ENCODE measurements around the gene RALGAPA1. TPM values are rescaled to one million over a fixed set of nuclear protein-coding genes. Genes with fewer than 3 reads are reported as not detected.
"Not testable (repeated sequence)": the region's sequence is repeated elsewhere in the genome, so short reads cannot be mapped to it uniquely, and the experiment has no call there.

RALGAPA1 gene
- total and polyA plus RNA-seq, 2 experiments from 2014 or later, result 7.5 to 22.2 TPM

DNA sequence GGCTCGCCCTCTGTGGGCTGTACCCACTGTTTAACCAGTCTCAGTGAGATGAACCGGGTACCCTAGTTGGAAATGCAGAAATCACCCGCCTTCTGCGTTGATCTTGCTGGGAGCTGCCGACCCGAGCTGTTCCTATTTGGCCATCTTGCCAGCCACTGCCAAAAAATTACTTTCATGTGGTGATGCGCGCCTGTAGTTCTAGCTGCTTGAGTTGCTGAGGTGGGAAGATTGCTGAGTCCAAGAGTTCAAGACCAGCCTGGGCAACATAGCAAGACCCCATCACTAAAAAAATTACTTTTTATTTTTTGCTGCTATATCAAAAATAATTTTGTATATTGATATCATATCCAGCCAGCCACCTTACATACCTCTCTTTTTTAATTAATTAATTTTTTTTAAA lies 35.4 kb upstream of the RALGAPA1 start:
- Histone ChIP-seq H3K36me3 (ENCODE audit: low read depth) (peaks cover 12% of the 10 kb centered on the region; the same call in 1 of the 2 replicates), H3K4me3 (no peak overlapping the region), H3K9me2 (ENCODE audit: insufficient read depth) (no peaks in the 10 kb centered on the region), H3K4me1 (ENCODE audit: insufficient read depth) (no peaks in the 10 kb centered on the region), H3F3A (ENCODE audit: insufficient read depth) (no peaks in the 10 kb centered on the region), H4K20me1 (ENCODE audit: insufficient read depth) (no peaks in the 10 kb centered on the region), H3K79me2 (ENCODE audit: insufficient read depth) (no peaks in the 10 kb centered on the region), H3K9me3 (ENCODE audit: low read depth) (no peaks in the 10 kb centered on the region), H3K27me3 (replicated peaks; ENCODE audit: insufficient read depth) (no peaks in the 10 kb centered on the region), H3K4me2 (ENCODE audit: unreplicated experiment) (no peak overlapping the region), H3K27ac (no peak overlapping the region), H3K9ac (no peak overlapping the region), H2AFZ (no peak overlapping the region)
- WGBS, 2 experiments (ENCODE audit: low coverage in 1 of 2, low lambda C conversion rate in 2 of 2, missing lambda C conversion rate in 2 of 2), result 95 to 97% methylated on average over 8 of the region's 8 CpGs
- in situ Hi-C loops (cut with MboI), result no loop called here
- no peak for DNase-seq
- no peak for TF ChIP-seq EZH2 (IDR thresholded peaks at IDR 0.05; ENCODE audit: insufficient read depth, poor library complexity, severe bottlenecking)
- TF ChIP-seq EZH2phosphoT487 (IDR thresholded peaks at IDR 0.05; ENCODE audit: insufficient read depth, low read depth), result no peak

DNA sequence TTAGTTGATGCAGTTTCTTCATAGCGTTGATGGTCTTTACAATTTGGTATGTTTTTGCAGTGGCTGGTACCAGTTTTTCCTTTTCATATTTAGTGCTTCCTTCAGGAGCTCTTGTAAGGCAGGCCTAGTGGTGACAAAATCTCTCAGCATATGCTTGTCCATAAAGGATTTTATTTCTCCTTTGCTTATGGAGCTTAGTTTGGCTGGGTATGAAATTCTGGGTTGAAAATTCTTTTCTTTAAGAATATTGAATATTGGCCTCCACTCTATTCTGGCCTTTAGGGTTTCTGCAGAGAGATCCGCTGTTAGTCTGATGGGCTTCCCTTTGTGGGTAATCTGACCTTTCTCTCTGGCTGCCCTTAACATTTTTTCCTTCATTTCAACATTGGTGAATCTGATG lies 33.1 kb upstream of the RALGAPA1 start:
- H3F3A ChIP-seq (ENCODE audit: insufficient read depth); H2AFZ ChIP-seq; H3K4me1 ChIP-seq (ENCODE audit: insufficient read depth); H3K9me2 ChIP-seq (ENCODE audit: insufficient read depth); H3K27me3 ChIP-seq (replicated peaks; ENCODE audit: insufficient read depth); in situ Hi-C loops (cut with MboI); H3K9ac ChIP-seq; H3K4me2 ChIP-seq (ENCODE audit: unreplicated experiment); H3K9me3 ChIP-seq (ENCODE audit: low read depth); H4K20me1 ChIP-seq (ENCODE audit: insufficient read depth); H3K79me2 ChIP-seq (ENCODE audit: insufficient read depth); H3K27ac ChIP-seq; DNase-seq; H3K4me3 ChIP-seq: not testable (repeated sequence)
- peaks cover 14% of the 10 kb centered on the region; the same call in 1 of the 2 replicates for H3K36me3 ChIP-seq (ENCODE audit: low read depth)
- WGBS, 2 experiments (ENCODE audit: low coverage in 1 of 2, low lambda C conversion rate in 2 of 2, missing lambda C conversion rate in 2 of 2), result 90 to 96% methylated on average over 2 of the region's 2 CpGs

DNA sequence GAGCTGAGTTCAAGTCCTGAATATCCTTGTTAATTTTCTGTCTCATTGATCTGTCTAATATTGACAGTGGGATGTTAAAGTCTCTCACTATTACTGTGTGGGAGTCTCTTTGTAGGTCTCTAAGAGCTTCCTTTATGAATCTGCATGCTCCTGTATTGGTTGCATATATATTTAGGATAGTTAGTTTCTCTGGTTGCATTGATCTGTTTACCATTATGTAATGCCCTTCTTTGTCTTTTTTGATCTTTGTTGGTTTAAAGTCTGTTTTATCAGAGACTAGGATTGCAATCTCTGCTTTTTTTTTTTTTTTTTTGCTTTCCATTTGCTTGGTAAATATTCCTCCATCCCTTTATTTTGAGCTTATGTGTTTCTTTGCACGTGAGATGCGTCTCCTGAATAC lies 32.6 kb upstream of the RALGAPA1 start:
- not testable (repeated sequence) for H3K27ac ChIP-seq, DNase-seq

DNA sequence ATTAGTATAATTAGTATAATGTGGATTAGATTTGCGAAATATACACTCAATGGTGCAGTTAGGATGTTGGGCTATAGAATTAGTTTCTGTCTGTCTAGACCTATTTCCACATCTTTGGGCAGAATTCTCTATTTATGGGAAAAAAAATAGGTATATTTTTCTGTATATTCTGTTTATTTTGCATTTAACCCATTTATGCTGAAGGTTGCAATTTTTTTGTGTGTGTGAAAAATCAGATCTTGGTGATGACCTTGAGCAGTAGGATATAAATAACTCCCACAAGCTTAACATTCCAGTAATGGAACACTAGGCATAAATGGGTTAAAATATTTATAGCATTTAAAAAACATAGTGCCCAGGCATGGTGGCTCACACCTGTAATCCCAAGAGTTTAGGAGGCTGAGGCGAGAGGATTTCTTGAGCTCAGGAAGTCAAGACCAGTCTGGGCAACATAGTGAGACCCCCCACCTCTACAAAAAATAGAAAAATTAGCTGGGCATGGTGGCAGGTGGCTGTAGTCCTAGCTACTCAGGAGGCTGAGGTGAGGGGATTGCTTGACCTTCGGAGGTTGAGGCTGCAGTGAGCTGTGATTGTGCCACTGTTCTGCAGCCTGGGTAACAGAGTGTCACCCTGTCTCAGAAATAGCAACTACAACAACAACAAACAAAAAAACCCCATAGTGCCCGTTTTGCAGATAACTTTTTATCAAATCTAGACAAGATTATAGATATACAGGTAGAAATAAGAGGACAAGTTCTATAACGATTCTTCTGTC lies 26.3 kb upstream of the RALGAPA1 start:
- WGBS, 2 experiments (ENCODE audit: low coverage in 1 of 2, low lambda C conversion rate in 2 of 2, missing lambda C conversion rate in 2 of 2), result 64% methylated on average over 5 of the region's 5 CpGs
- Histone ChIP-seq H3K9me2 (ENCODE audit: insufficient read depth) (no peaks in the 10 kb centered on the region), H3F3A (ENCODE audit: insufficient read depth) (no peaks in the 10 kb centered on the region), H2AFZ (no peak overlapping the region), H3K27ac (no peak overlapping the region), H4K20me1 (ENCODE audit: insufficient read depth) (no peaks in the 10 kb centered on the region), H3K79me2 (ENCODE audit: insufficient read depth) (no peaks in the 10 kb centered on the region), H3K36me3 (ENCODE audit: low read depth) (peaks cover 14% of the 10 kb centered on the region; the same call in 1 of the 2 replicates), H3K4me1 (ENCODE audit: insufficient read depth) (no peaks in the 10 kb centered on the region), H3K27me3 (replicated peaks; ENCODE audit: insufficient read depth) (no peaks in the 10 kb centered on the region), H3K4me2 (ENCODE audit: unreplicated experiment) (no peak overlapping the region), H3K9ac (no peak overlapping the region), H3K4me3 (no peak overlapping the region), H3K9me3 (ENCODE audit: low read depth) (no peaks in the 10 kb centered on the region)
- DNase-seq, result no peak
- TF ChIP-seq EZH2phosphoT487 (IDR thresholded peaks at IDR 0.05; ENCODE audit: insufficient read depth, low read depth), result no peak
- TF ChIP-seq EZH2 (IDR thresholded peaks at IDR 0.05; ENCODE audit: insufficient read depth, poor library complexity, severe bottlenecking), result no peak
- in situ Hi-C loops (cut with MboI), result no loop called here

More for the DNA sequence above, 32.6 kb upstream of the RALGAPA1 start:
- H3K79me2 ChIP-seq (ENCODE audit: insufficient read depth); H3F3A ChIP-seq (ENCODE audit: insufficient read depth); H2AFZ ChIP-seq; H3K4me2 ChIP-seq (ENCODE audit: unreplicated experiment); in situ Hi-C loops (cut with MboI); H3K27me3 ChIP-seq (replicated peaks; ENCODE audit: insufficient read depth); H3K4me3 ChIP-seq; H3K9me2 ChIP-seq (ENCODE audit: insufficient read depth); H4K20me1 ChIP-seq (ENCODE audit: insufficient read depth); H3K4me1 ChIP-seq (ENCODE audit: insufficient read depth); H3K9ac ChIP-seq; H3K9me3 ChIP-seq (ENCODE audit: low read depth): not testable (repeated sequence)
- peaks cover 14% of the 10 kb centered on the region; the same call in 1 of the 2 replicates for H3K36me3 ChIP-seq (ENCODE audit: low read depth)
- WGBS, 2 experiments (ENCODE audit: low coverage in 1 of 2, low lambda C conversion rate in 2 of 2, missing lambda C conversion rate in 2 of 2), result 95 to 100% methylated on average over 2 of the region's 2 CpGs

DNA sequence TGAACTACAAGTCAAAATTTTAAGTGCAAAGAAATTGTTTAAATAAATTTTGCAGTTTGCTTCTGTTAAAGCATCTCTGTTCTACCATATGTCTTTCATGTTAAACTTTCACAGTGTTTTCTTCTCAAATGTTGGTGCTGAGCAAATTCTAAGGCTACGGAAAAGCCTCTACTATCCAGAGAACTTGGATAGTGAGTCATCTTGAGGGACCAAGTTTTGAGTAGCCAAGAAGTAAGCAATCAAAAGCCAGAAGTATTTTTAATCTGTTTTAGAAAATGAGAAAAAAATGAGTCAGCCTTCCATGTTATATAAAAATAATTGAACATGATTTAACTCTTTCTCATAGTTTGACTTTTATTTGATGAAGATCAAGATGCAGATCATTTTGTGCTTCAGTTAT lies 20.4 kb upstream of the RALGAPA1 start:
- Histone ChIP-seq H3K4me1 (ENCODE audit: insufficient read depth) (peaks cover 5% of the 10 kb centered on the region; the same call in 1 of the 2 replicates), H3K27me3 (replicated peaks; ENCODE audit: insufficient read depth) (no peaks in the 10 kb centered on the region), H3K9me3 (ENCODE audit: low read depth) (no peaks in the 10 kb centered on the region), H3F3A (ENCODE audit: insufficient read depth) (peaks cover 9% of the 10 kb centered on the region), H3K9ac (no peak overlapping the region), H3K4me3 (no peak overlapping the region), H2AFZ (no peak overlapping the region), H3K4me2 (ENCODE audit: unreplicated experiment) (no peak overlapping the region), H3K27ac (no peak overlapping the region), H3K9me2 (ENCODE audit: insufficient read depth) (no peaks in the 10 kb centered on the region), H3K79me2 (ENCODE audit: insufficient read depth) (peaks cover 14% of the 10 kb centered on the region), H3K36me3 (ENCODE audit: low read depth) (peaks cover 7% of the 10 kb centered on the region; the same call in 1 of the 2 replicates), H4K20me1 (ENCODE audit: insufficient read depth) (no peaks in the 10 kb centered on the region)
- WGBS, 2 experiments (ENCODE audit: low coverage in 1 of 2, low lambda C conversion rate in 2 of 2, missing lambda C conversion rate in 2 of 2), result 20 to 22% methylated on average over 1 of the region's 1 CpG
- TF ChIP-seq EZH2 (IDR thresholded peaks at IDR 0.05; ENCODE audit: insufficient read depth, poor library complexity, severe bottlenecking), result no peak
- DNase-seq, result peak; percentile 56
- in situ Hi-C loops (cut with MboI), result no loop called here

All from GM23248 (cell line).